Measurements from ENCODE around the gene MRPS25. TPM values are rescaled to one million over a fixed set of nuclear protein-coding genes. Genes with fewer than 3 reads are reported as not detected.

The MRPS25 gene
- total RNA-seq, 4 donors from 2014 or later = 11.9 to 28.6 (median 23.5) TPM

DNA sequence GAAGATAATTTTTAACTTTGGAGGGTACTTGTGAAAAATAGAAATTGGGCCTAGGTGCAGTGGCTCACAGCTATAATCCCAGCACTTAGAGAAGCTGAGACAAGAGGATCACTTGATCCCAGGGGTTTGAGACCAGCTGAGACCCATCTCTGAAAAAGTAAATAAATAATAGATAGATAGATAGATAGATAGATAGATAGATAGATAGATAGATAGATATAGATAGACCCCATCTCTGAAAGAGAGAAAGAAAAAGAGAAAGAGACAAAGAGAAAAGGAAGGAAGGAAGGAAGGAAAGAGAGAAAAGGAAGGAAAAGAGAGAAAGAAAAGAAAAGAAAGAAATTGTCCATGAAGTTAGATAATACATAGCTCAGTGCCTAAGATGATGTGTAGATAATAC, 35.5 kb downstream of the MRPS25 start:
- TF ChIP-seq, protein P1, sequence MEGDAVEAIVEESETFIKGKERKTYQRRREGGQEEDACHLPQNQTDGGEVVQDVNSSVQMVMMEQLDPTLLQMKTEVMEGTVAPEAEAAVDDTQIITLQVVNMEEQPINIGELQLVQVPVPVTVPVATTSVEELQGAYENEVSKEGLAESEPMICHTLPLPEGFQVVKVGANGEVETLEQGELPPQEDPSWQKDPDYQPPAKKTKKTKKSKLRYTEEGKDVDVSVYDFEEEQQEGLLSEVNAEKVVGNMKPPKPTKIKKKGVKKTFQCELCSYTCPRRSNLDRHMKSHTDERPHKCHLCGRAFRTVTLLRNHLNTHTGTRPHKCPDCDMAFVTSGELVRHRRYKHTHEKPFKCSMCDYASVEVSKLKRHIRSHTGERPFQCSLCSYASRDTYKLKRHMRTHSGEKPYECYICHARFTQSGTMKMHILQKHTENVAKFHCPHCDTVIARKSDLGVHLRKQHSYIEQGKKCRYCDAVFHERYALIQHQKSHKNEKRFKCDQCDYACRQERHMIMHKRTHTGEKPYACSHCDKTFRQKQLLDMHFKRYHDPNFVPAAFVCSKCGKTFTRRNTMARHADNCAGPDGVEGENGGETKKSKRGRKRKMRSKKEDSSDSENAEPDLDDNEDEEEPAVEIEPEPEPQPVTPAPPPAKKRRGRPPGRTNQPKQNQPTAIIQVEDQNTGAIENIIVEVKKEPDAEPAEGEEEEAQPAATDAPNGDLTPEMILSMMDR (IDR thresholded peaks at IDR 0.05; ENCODE audit: low read depth) = no peak

DNA sequence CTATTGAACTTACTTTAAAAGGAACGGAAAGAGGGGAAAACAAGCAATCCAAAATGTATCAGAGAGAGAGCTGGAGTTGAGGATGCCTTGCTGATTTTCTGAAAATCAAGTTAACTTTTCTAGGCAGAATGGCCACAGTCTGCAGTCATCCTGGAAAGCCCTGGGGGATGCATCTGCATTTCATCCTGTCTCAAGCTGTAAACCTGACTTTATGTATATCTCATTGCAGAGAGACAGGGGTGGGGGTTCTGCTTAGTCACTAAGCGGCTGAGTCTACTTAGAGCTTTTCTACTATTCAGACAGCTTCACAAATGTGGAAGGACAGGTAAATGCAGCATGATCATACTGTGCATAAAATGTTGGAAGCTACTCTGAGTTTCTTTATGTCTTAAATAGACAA, 41.4 kb downstream of the MRPS25 start:
- TF ChIP-seq, protein P1 (IDR thresholded peaks at IDR 0.05; ENCODE audit: low read depth) = no peak

DNA sequence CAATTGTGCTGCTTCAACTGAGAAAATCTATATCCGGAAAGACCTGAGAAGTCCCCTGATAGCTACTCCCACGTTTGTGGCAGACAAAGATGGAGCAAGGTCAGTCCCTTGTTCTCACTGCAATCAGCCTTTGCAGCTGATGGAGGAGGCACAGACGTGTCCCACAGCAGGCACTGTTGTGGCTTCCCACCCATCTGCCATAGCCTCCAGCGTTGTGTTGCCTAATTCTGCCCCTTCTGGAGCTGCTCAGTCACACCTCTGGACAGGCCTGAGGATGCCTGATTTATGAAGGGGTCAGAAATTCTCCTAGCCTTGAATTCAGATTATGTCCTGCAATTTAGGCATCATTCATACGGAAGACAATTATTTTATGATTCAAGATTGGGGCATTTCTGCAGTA, 41.9 kb downstream of the MRPS25 start:
- TF ChIP-seq, protein P1 (IDR thresholded peaks at IDR 0.05; ENCODE audit: low read depth) = no peak

DNA sequence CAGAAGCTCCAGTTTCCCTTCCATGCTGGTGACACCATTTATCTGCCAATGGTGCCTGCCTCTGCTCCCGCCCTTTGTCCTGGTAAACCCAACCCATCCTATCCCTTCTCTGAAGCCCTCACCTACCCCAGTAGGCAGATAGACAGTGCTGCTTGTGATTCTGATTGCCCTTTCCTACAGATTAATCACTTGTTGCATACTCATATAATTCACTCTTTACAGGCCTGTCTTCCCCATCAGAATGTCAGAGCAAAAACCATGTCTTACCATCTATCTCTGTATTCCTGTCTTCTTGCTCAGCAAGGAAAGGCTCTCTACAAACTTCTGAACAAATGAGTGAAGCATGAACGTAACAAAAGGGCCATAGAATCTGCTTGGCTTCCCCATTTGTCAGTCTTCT, 47.9 kb downstream of the MRPS25 start:
- TF ChIP-seq, protein P1 (IDR thresholded peaks at IDR 0.05; ENCODE audit: low read depth) = no peak

DNA sequence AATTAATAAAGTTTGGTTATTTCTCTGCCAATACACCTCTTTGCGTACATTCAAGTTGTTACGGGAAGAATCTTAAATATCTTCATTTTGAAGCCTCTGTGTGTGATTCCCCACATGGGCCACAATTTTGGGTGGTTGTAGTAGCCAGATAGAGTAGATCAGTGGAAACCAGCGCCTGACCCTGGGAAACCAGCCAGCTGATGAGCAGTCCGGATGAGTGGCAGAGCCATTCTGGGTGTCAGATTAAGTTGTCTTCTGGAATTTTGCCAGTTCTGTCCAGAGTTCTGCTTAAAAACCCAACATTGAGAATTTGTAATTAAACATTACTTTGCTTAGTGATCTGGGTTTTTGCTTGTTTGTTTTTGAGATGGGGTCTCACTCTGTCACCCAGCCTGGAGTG, 49.7 kb downstream of the MRPS25 start:
- TF ChIP-seq, protein P1 (IDR thresholded peaks at IDR 0.05; ENCODE audit: low read depth) = no peak

DNA sequence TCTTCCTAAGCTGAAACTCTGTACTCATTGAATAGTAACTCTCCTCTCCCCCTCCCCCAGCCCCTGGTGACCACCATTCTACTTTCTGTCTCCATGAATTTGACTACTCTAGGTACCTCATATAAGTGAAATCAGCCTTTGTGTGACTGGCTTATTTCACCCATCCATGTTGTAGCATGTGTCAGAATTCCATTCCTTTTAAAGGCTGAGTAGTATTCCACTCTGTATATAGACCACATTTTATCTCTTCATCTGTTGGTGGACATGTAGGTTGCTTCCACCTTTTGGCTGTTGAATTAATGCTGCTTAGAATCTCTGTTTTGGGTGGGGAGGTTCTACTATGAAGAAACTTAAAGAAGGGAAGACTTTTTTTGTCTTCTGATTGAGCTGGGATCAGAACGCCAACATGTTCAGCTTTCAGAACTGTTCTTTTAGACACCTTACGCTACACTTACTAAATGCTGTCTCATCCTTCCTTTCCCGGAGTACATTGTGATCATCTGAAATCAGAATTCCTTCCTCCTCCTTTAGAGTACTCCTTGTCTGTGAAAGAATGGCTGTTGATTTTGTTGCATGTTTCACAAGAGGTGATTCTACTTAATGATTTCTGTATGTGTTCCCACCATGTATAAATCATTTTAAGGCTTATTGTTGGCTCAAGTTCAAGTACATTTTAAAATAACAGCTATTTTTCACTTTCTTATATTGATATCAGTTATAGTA, 50.3 kb downstream of the MRPS25 start:
- TF ChIP-seq, protein P1 (IDR thresholded peaks at IDR 0.05; ENCODE audit: low read depth) = no peak

DNA sequence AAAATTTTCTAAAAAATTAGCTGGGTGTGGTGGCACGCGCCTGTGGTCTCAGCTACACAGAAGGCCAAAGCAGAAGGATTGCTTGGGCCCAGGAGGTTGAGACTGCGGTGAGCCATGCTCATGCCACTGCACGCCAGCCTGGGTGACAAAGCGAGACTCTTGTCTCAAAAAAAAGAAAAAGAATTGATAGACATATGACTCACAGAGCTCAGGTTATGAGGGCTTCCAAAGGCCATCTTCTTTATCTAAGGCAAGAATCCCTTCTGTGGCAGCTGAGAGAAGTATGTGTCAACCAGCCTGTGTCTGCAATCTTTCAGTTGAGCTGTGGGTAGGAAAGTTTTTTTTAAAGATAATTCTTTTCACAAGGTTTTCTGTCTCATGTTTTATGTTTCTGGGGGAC, 53.9 kb downstream of the MRPS25 start:
- TF ChIP-seq, protein P1 (IDR thresholded peaks at IDR 0.05; ENCODE audit: low read depth) = no peak
